HEK293 (cell line): ENCODE results near the gene KARS1.

Experiments
- ATF2 ChIP-seq: fragments of 450-650 bp; formaldehyde crosslinking; IDR thresholded peaks from 2 replicates; pipeline ENCODE4 v1.5.1; 2016; ENCODE audit warnings: missing biosample characterization, missing genetic modification characterization, low read depth
- CTCF ChIP-seq: fragments of 450-650 bp; formaldehyde crosslinking; IDR thresholded peaks from 2 replicates; pipeline ENCODE4 v1.5.1; 2016; ENCODE audit warnings: missing biosample characterization, missing genetic modification characterization
- GFI1B ChIP-seq: fragments of 450-650 bp; formaldehyde crosslinking; IDR thresholded peaks from 2 replicates; pipeline ENCODE4 v1.5.1; 2016; ENCODE audit warnings: missing biosample characterization, missing genetic modification characterization
- GLI2 ChIP-seq: fragments of 450-650 bp; formaldehyde crosslinking; IDR thresholded peaks from 2 replicates; pipeline ENCODE4; 2017; ENCODE audit warnings: missing biosample characterization, missing genetic modification characterization, low read depth, borderline replicate concordance
- INSM2 ChIP-seq: fragments of 450-650 bp; formaldehyde crosslinking; IDR thresholded peaks from 2 replicates; pipeline ENCODE4 v1.5.1; 2016; ENCODE audit warnings: missing biosample characterization, missing genetic modification characterization
- KLF1 ChIP-seq: fragments of 450-650 bp; formaldehyde crosslinking; IDR thresholded peaks from 2 replicates; pipeline ENCODE4 v1.5.1; 2016; ENCODE audit warnings: missing biosample characterization, missing genetic modification characterization
- PBX3 ChIP-seq: sonication (generic); formaldehyde crosslinking; IDR thresholded peaks from 2 replicates; pipeline ENCODE4 v1.8.1; 2022; ENCODE audit warnings: mild to moderate bottlenecking, moderate library complexity, missing genetic modification reagents
- TCF7L2 ChIP-seq: IDR thresholded peaks from 2 replicates; pipeline ENCODE4 v1.6.1; 2011; ENCODE audit warnings: low read depth, mild to moderate bottlenecking, inconsistent platforms, low read length, moderate library complexity, borderline replicate concordance
- TRIM28 ChIP-seq: IDR thresholded peaks from 2 replicates; pipeline ENCODE4 v1.6.1; 2011; ENCODE audit warnings: low read length, control low read depth, borderline replicate concordance
- ZBTB17 ChIP-seq: fragments of 450-650 bp; formaldehyde crosslinking; IDR thresholded peaks from 2 replicates; pipeline ENCODE4 v1.5.1; 2016; ENCODE audit warnings: missing biosample characterization, missing genetic modification characterization
- ZFHX2 ChIP-seq: fragments of 450-650 bp; formaldehyde crosslinking; conservative IDR thresholded peaks from 2 replicates; pipeline ENCODE4 v1.5.1; 2016; ENCODE audit warnings: missing biosample characterization, missing genetic modification characterization
- ZFP37 ChIP-seq: fragments of 450-650 bp; formaldehyde crosslinking; IDR thresholded peaks from 2 replicates; pipeline ENCODE4 v1.5.1; 2016; ENCODE audit warnings: missing biosample characterization, missing genetic modification characterization
- ZIC2 ChIP-seq: fragments of 450-650 bp; formaldehyde crosslinking; IDR thresholded peaks from 2 replicates; pipeline ENCODE4 v1.5.1; 2016; ENCODE audit warnings: missing biosample characterization, missing genetic modification characterization
- ZNF121 ChIP-seq: fragments of 450-650 bp; formaldehyde crosslinking; IDR thresholded peaks from 2 replicates; pipeline ENCODE4 v1.5.1; 2016; ENCODE audit warnings: missing biosample characterization, missing genetic modification characterization
- ZNF169 ChIP-seq: fragments of 450-650 bp; formaldehyde crosslinking; IDR thresholded peaks from 2 replicates; pipeline ENCODE4 v1.5.1; 2016; ENCODE audit warnings: missing biosample characterization, missing genetic modification characterization
- ZNF292 ChIP-seq: fragments of 450-650 bp; formaldehyde crosslinking; IDR thresholded peaks from 2 replicates; pipeline ENCODE4 v1.5.1; 2016; ENCODE audit warnings: low read depth, missing biosample characterization, missing genetic modification characterization, borderline replicate concordance
- ZNF335 ChIP-seq: fragments of 450-650 bp; formaldehyde crosslinking; conservative IDR thresholded peaks from 2 replicates; pipeline ENCODE4 v1.5.1; 2016; ENCODE audit warnings: missing biosample characterization, missing genetic modification characterization
- ZNF341 ChIP-seq: fragments of 450-650 bp; formaldehyde crosslinking; IDR thresholded peaks from 2 replicates; pipeline ENCODE4; 2016; ENCODE audit warnings: low read depth, missing biosample characterization, missing genetic modification characterization
- ZNF362 ChIP-seq: fragments of 450-650 bp; formaldehyde crosslinking; IDR thresholded peaks from 2 replicates; pipeline ENCODE4 v1.5.1; 2016; ENCODE audit warnings: missing biosample characterization, missing genetic modification characterization
- ZNF366 ChIP-seq: fragments of 450-650 bp; formaldehyde crosslinking; conservative IDR thresholded peaks from 2 replicates; pipeline ENCODE4 v1.5.1; 2016; ENCODE audit warnings: missing biosample characterization, missing genetic modification characterization
- ZNF37A ChIP-seq: fragments of 450-650 bp; IDR thresholded peaks from 2 replicates; pipeline ENCODE4 v1.5.1; 2018; ENCODE audit warnings: missing biosample characterization, missing genetic modification characterization
- ZNF423 ChIP-seq: fragments of 450-650 bp; formaldehyde crosslinking; IDR thresholded peaks from 2 replicates; pipeline ENCODE4 v1.5.1; 2016; ENCODE audit warnings: missing biosample characterization, missing genetic modification characterization
- ZNF514 ChIP-seq: fragments of 450-650 bp; formaldehyde crosslinking; IDR thresholded peaks from 2 replicates; pipeline ENCODE4 v1.5.1; 2016; ENCODE audit warnings: missing biosample characterization, missing genetic modification characterization
- ZNF544 ChIP-seq: fragments of 450-650 bp; formaldehyde crosslinking; IDR thresholded peaks from 2 replicates; pipeline ENCODE4 v1.5.0; 2017; ENCODE audit warnings: missing biosample characterization, missing genetic modification characterization
- ZNF558 ChIP-seq: fragments of 450-650 bp; formaldehyde crosslinking; IDR thresholded peaks from 2 replicates; pipeline ENCODE4 v1.5.1; 2016; ENCODE audit warnings: missing biosample characterization, missing genetic modification characterization
- ZNF571 ChIP-seq: fragments of 450-650 bp; formaldehyde crosslinking; IDR thresholded peaks from 2 replicates; pipeline ENCODE4 v1.5.0; 2017; ENCODE audit warnings: missing biosample characterization, missing genetic modification characterization
- ZNF626 ChIP-seq: fragments of 450-650 bp; sonication (Bioruptor Pico); formaldehyde crosslinking; IDR thresholded peaks from 2 replicates; pipeline ENCODE4 v1.5.1; 2018; ENCODE audit warnings: missing biosample characterization, missing genetic modification characterization, inconsistent platforms
- ZNF639 ChIP-seq: fragments of 450-650 bp; formaldehyde crosslinking; IDR thresholded peaks from 2 replicates; pipeline ENCODE4 v1.5.1; 2016; ENCODE audit warnings: missing biosample characterization, missing genetic modification characterization
- ZNF664 ChIP-seq: fragments of 450-650 bp; formaldehyde crosslinking; IDR thresholded peaks from 2 replicates; pipeline ENCODE4 v1.5.1; 2016; ENCODE audit warnings: missing biosample characterization, missing genetic modification characterization
- ZNF785 ChIP-seq: fragments of 450-650 bp; formaldehyde crosslinking; IDR thresholded peaks from 2 replicates; pipeline ENCODE4 v1.5.1; 2016; ENCODE audit warnings: missing biosample characterization, missing genetic modification characterization

Gene KARS1

GRCh38 chr16:75648265-75649076 lies 1.0 kb upstream of the KARS1 start (continued):
- TF ChIP-seq ZNF639 (tag by site-specific recombination) = no peak
- no peak for TF ChIP-seq ZNF362 (tag by site-specific recombination)
- no peak for TF ChIP-seq ZIC2 (tag by site-specific recombination)
- no peak for TF ChIP-seq PBX3 (CRISPR knock-in tag)
- no peak for TF ChIP-seq ZNF341 (tag by site-specific recombination)
- TF ChIP-seq KLF1 (tag by site-specific recombination) = no peak
- peak; percentile 62 for TF ChIP-seq ZNF366
- no peak for TF ChIP-seq ZNF514 (tag by site-specific recombination)
- no peak for TF ChIP-seq ATF2 (tag by site-specific recombination)
- peak; percentile 70 for TF ChIP-seq ZFHX2
- TF ChIP-seq INSM2 (tag by site-specific recombination) = no peak
- no peak for TF ChIP-seq ZNF544 (tag by site-specific recombination)
- no peak for TF ChIP-seq ZNF423
- no peak for TF ChIP-seq TRIM28
- TF ChIP-seq TCF7L2 = no peak
- peak; percentile 10; the same call in 1 of the 2 replicates for TF ChIP-seq ZBTB17
- TF ChIP-seq ZNF785 = no peak
- TF ChIP-seq ZNF335 (tag by site-specific recombination) = peak; percentile 91
- no peak for TF ChIP-seq ZNF37A (tag by site-specific recombination)
- TF ChIP-seq ZNF121 (tag by site-specific recombination) = no peak
- no peak for TF ChIP-seq GFI1B (tag by site-specific recombination)
- TF ChIP-seq ZNF664 = no peak
- TF ChIP-seq ZNF558 (tag by site-specific recombination) = no peak
- no peak for TF ChIP-seq GLI2 (tag by site-specific recombination)
- no peak for TF ChIP-seq ZNF169
- no peak for TF ChIP-seq ZFP37 (tag by site-specific recombination)
- no peak; the same call in 1 of the 2 replicates for TF ChIP-seq CTCF (tag by site-specific recombination)
- no peak for TF ChIP-seq ZNF626
- TF ChIP-seq ZNF292 (tag by site-specific recombination) = no peak
- no peak for TF ChIP-seq ZNF571 (tag by site-specific recombination)
